ENCODE measurements around the gene TRPC6. TPM values are rescaled to one million over a fixed set of nuclear protein-coding genes. Genes with fewer than 3 reads are reported as not detected.

Gene TRPC6
- under 0.01 and 0.21 TPM in 2 replicates for total RNA-seq

GRCh38 chr11:101583251-101584128, at the start of gene TRPC6:
TRPC6 (minus strand) TSS chr11:101584007; CDS start chr11:101583503, 504 bp downstream.

